HG03558 (cell line): Measurements from ENCODE around the gene NCOA7.
"Not testable (repeated sequence)": the region's sequence is repeated elsewhere in the genome, so short reads cannot be mapped to it uniquely, and the experiment has no call there.

Experiments used
- ATAC-seq: cut with Tn5 transposase; IDR thresholded peaks from one replicate; pipeline ENCODE4 v1.9.1; 2021; ENCODE audit warnings: moderate number of reproducible peaks; ENCODE audit not compliant: unreplicated experiment; ENCODE audit errors: extremely low read depth

NCOA7 gene

DNA sequence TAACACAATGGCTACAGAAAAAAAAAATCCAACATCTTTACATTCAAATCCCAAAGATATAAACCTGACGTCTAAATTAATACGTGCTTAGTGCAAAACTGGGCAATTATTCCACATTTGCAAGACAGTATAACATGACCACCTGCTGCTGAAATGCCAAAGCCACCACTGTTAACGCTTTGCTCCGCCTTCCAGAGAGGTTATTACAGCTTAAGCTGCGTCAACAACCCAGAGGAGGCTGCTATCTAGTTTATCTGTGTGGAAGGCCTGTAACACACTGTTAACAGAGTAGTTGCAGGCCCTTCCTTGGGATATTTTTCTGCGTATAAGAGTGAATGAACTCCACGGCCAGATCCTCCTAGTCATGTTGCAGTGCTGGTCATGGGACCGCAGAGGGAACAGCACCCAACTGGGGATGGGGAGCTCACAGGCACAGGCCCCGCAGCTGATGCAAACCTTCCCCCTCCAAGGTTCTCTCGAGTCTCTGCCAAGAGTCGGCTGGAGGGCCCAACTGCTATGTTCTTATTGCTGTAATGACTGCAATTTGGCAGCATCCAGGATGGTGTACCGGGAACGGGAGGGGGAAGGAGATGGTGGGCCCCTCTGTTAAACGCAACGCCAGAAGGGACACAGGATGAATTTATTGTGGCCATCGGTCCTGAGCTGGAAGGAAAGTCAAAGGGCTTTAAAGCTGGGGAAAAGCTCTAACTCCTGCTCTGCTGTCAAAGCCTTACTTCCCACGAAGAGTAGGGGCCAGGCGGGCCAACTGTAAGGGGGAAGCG, 993 bp upstream of the NCOA7 start:
- ATAC-seq: no peak

- ATAC-seq: peak; percentile 19
Observed at GRCh38 chr6:125791151-125791819, 525 bp downstream of the NCOA7 start.

- no peak for ATAC-seq
Observed at GRCh38 chr6:125791820-125792165, 1.0 kb downstream of the NCOA7 start.

DNA sequence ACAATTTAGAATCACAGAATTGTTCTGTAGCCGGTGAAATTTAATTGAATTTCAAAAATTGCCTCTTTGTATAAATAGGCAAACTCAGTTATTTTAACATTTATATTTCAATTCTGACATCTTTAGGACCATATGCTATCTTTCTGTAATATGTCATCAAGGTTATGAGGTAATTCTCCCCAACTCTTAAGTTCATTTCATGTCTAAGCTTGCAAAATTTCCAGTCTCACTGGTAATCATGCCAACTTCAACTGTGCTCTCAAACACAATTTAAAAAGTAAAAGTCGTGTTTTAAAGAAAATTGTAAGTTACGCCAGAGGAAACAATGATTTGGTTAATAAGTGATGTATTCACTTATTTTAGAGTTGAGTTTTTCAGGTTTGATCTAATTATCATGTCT, 1.4 kb downstream of the NCOA7 start:
- ATAC-seq: no peak

- no peak for ATAC-seq
Observed at GRCh38 chr6:125792680-125793079, 1.9 kb downstream of the NCOA7 start.

DNA sequence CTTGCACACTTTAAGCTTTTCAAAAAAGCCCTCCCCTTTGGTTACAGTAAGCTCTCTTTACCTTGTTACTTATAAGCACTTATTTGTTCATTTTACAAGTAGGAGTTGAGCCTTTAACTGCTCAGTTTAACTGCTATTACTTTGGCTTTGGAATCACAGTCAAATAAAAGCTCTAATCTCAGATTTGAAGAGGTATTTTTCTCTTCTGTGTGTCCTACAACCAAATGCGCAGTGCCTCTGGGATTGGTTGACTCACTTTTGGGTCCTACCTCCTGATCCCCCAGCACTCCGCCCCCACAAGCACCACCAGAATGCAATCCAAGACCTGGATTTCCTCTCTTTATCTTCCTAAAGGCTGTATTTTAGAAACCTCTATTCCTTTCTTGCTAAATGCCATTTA, 2.5 kb downstream of the NCOA7 start:
- ATAC-seq: no peak

GRCh38 chr6:125793863-125794262, 3.1 kb downstream of the NCOA7 start:
- no peak for ATAC-seq

GRCh38 chr6:125794342-125795137, 3.8 kb downstream of the NCOA7 start:
- no peak for ATAC-seq

GRCh38 chr6:125795301-125795700, 4.5 kb downstream of the NCOA7 start:
- no peak for ATAC-seq

GRCh38 chr6:125797120-125797885, 6.5 kb downstream of the NCOA7 start:
- ATAC-seq: no peak

- ATAC-seq: no peak
Observed at GRCh38 chr6:125797886-125798444, 7.2 kb downstream of the NCOA7 start.

DNA sequence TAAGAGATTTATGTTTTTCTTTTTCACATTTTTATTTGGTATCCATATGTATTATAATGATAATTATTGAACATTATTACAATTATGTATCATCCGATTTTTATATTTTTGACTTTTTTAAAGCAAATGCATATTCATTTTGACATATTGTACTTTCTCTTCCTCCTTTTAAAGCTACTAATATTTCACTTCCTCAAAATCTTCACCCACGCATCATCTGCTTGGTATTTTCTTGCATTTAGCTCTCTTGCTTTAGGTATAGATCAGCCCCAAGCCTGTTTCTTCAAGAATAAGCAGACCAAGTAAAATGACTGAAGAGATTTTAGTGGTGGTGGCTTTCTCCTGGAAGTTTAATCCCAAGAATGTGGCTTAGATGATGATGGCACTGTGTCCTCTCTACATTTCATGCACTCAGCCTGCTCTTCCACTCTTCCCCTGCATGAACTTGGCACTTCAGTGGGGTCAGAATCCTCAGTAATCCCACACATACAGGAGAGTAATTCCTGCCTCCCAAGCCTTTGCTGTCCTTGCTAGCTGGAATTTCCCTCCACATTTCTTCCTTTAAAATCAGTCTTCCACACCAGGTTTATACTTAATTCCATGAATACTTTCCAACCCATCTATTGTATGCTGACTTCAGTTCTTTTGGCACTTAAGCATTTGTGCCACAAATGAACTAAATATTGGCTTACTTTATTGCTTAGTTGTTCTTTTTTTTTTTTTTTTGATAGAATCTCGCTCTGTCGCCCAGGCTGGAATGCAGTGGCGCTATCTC, 8.2 kb downstream of the NCOA7 start:
- ATAC-seq: peak; percentile 91

- no peak for ATAC-seq
Observed at GRCh38 chr6:125802383-125802782, 11.6 kb downstream of the NCOA7 start.

DNA sequence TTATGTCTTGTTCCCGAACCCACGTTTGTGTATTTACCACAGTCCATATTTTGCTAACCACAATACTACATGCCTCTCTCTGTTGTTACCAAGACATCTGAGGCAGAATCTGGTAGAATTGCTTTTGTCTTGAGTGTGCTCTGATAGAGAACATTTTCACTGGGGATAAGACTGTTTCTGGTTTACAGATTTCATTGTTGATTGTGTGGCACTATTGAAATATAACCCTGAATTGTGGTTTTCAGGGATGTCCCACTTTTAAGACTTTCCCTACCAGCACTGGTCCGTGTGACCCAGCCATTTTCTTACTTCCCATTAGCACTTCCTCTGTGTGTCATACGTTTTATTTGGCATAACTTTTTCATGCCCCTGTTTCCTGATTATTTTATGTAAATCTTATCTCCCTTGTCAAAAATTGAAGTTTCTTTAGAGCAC, 12.2 kb downstream of the NCOA7 start:
- ATAC-seq: no peak

GRCh38 chr6:125804264-125804663, 13.5 kb downstream of the NCOA7 start:
- ATAC-seq: peak; percentile 35

- not testable (repeated sequence) for ATAC-seq
Observed at GRCh38 chr6:125804866-125805425, 14.2 kb downstream of the NCOA7 start.

- ATAC-seq: no peak
Observed at GRCh38 chr6:125806813-125807212, 16.1 kb downstream of the NCOA7 start.

- peak; percentile 39 for ATAC-seq
Observed at GRCh38 chr6:125807293-125807692, 16.5 kb downstream of the NCOA7 start.

GRCh38 chr6:125808060-125808459, 17.3 kb downstream of the NCOA7 start:
- no peak for ATAC-seq
